ENCODE measurements around the gene IGF2BP1.

IGF2BP1 gene

DNA sequence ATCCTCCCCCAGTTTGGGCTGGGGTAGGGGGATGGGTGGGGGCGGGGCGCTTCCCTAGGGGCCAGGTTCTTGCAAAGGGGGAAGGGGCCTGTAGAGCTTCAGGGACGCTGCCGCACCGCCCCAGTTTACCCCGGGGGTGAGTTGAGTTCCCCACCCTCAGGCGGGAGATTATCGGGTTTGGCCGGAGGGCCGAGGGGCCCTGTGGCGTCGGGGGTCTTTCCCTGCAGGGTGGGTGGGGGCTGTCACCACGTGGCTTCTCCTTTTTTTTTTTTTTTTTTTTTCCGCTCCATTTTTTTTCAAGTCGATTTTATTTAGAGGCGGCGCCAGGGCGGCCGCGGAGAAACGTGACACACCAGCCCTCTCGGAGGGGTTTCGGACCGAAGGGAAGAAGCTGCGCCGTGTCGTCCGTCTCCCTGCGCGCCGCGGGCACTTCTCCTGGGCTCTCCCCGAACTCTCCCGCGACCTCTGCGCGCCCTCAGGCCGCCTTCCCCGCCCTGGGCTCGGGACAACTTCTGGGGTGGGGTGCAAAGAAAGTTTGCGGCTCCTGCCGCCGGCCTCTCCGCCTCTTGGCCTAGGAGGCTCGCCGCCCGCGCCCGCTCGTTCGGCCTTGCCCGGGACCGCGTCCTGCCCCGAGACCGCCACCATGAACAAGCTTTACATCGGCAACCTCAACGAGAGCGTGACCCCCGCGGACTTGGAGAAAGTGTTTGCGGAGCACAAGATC is at the start of gene IGF2BP1:
TSS of gene IGF2BP1 (plus strand) at position 283 of the 724 bp plus-strand sequence. CDS start at position 644, 361 bp downstream.
- DNase-seq = no peak

DNA sequence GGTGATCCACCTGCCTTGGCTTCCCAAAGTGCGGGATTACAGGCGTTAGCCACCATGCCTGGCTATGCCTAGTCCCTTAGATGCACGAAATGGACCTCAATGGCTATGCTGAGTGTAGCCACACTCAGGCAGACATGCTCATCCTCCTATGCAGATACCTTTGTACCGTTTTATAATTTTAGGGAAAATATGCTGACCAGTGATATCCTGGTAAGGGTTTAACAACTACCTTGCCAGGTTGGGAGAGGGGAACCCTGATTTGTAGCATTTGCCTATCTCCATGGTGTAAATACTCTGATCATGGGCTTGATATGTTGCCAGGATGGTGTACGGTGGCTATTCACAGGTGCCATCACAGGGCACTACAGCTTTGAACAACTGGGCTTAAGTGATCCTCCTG is 45.6 kb upstream of the IGF2BP1 start:
- no peak for DNase-seq

DNA sequence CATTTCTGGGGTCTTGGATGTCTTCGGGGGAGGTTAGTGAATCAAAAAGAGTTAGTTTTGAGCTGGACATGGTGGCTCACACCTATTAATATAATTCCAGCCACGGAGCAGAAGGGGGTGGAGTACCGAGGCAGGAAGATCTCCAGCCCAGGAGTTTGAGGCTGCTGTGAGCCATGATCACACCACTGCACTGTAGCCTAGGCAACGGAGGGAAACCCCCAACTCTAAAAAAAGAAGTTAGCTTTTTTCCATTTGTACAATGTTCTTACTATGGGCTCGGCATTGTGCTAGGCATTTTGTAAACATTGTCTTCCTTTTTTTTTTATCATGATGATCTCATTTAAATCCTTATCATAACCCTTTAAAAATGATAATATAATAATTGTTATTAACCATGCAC is 44.3 kb upstream of the IGF2BP1 start:
- DNase-seq = no peak

DNA sequence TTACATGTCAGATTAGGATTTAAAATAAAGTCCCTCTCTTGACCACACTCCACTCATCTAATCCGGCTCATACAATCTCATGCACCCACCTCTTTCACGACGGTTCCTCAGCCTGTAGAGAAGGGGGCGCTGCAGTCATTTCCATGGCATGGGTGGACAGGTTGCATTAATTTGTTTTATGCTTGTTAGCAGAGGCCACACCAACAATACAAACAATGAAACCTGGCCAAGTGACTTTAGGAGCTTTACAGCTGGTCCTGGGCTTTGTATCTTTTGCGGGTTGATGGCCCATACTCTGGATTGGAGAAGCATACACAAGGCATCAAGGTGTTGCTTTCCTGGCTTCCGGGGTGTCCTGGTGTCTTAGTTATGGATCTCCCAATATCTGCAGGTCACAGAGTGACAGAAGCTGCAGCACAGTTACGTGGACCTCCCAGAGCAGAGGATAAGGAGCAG is 42.9 kb upstream of the IGF2BP1 start:
- DNase-seq = no peak

DNA sequence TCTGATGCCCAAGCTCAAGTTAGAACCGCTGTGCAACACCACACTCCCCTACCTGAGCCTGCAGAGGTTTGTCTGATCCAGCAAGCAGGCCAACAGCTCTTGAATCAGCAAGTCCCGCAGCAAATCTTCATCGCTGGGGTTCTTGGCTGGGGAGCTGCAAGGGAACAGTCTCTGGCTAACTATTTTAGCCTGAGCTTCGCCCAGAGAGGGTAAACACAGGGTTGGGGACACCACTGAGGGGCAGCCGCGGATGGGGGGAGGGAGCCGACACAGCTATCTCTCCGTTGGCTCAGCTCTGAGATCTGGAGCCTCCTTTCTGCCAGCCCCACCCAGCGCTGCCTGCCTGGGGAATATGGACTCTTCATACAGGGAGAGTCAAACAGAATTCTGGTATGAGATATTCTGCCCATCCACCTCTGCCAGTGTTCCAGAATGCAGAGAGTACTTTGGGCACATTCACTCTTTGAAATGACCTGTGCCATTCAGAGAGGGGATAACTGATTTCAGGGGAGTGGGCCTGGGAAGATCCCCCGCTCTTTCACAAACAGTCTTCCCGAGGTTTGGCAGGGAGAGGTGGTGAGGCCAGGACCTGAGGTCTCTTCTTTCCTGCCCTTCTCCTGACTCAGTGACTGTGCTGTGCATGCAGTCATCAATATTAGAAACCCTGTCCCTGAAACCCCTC is 36.2 kb upstream of the IGF2BP1 start:
- DNase-seq = no peak

DNA sequence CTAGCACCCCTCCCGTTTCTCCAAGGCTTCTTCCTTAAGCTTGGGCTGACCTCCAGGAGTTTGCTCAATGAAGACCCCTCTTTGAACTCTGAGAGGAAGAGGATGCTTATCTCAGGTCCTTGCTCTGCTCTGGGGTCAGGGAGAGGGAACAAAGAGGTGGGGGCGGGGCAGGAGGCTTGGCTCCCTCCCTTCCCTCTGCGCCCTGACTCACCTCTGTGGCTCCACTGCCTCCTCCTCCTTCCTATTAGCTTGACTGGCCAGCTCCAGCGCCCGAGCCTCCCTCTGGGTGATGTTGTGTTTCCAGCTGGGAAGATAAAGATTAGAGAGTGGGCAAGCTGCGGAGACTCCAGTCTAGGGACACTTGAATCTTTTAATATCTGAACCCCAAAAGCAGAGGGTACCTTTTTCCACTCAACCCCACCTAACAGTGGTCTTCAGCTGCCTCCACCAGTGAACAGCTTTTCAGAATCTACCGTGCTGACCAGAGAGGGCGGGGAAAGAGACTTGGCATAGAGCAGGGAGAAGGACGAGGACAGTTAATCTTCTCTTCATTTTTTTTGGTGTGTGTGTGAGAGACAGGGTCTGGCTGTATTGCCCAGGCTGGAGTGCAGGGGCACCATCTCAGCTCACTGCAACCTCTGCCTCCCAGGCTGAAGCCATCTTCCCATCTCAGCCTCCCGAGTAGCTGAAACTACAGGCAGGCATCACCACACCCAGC is 35.5 kb upstream of the IGF2BP1 start:
- DNase-seq = no peak

DNA sequence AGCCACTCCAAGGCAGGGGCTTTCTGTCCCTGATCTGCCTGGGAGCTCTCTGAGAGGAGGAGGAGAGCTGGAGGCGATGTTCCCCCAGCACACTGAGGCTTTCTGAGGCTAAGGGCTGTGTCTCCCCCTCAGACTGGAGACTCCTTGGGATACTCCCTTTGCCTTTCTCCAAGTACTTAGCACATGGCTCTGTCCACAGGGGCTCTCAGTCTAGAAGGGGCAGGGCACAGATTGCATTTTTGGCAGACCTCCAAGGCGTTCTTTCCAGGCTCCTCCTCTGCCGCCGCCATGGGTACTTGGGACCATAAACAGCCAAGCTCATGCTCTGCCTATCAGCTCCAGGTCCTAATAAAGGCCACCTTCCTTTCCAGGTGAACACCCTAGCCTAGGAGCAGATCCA is 27.0 kb upstream of the IGF2BP1 start:
- DNase-seq = no peak

DNA sequence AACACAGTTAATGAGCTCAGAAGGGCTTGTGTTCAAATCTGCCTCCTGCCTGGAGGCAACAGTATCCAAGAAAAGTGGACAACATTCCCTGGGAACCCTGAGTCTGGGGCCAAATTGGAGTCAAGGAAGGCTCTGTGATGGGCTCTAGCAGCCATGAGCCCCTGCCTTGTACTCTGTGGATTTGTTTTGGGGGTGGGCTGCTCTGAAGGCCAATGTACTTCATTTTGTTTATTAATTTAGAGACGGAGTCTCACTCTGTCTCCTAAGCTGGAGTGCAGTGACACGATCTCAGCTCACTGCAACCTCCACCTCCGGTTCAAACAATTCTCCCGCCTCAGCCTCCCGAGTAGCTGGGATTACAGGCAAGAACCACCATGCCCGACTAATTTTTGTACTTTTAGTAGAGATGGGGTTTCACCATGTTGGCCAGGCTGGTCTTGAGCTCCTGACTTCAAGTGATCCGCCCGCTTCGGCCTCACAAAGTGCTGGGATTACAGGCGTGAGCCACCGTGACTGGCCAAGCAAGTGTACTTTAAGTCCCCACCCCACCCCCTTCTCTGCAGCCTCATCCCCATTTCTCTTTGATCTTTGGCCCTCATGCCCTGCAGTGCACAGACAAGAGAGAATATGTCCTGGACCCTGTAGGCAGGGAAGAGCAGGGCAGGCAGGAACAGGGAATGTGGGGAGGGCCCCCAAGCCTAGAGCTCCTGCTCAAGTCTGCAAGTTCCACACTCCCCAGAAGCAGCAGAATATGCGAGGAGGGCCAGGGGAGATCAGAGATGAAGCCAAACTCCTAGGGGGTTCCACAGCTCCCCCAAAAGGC is 26.1 kb upstream of the IGF2BP1 start:
- no peak for DNase-seq

DNA sequence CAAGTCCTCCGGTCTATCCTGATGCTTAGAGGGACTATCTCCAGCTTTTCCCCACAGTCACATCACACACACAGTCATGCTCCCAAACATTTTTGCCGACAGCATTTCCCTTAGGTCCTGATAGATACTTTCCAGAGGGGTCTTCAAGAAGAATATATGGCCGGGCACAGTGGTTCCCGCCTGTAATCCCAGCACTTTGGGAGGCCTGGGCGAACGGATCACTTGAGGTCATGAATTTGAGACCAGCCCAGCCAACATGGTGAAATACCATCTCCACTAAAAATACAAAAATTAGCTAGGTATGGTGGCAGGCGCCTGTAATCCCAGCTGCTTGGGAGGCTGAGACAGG is 24.5 kb upstream of the IGF2BP1 start:
- DNase-seq = no peak

DNA sequence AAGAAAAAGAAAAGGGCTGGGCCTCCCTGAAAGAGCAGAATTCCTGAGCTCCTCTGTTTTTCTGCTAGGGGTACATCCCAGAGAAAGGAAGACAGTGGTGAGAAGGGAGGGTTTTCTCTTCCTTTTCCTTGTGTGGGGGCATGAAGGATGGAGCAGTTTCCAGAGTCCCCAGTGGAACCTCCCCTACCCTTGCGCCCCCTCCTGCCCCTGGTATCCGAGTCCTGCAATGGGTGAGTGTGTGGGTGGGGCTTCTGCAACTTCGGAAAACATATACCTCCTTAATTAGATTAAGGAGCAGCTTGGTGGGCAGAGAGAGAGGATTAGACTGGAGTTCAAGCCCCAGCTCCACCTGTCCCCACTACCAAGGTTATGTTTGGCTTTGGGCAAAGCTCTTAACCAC is 23.4 kb upstream of the IGF2BP1 start:
- DNase-seq = no peak

DNA sequence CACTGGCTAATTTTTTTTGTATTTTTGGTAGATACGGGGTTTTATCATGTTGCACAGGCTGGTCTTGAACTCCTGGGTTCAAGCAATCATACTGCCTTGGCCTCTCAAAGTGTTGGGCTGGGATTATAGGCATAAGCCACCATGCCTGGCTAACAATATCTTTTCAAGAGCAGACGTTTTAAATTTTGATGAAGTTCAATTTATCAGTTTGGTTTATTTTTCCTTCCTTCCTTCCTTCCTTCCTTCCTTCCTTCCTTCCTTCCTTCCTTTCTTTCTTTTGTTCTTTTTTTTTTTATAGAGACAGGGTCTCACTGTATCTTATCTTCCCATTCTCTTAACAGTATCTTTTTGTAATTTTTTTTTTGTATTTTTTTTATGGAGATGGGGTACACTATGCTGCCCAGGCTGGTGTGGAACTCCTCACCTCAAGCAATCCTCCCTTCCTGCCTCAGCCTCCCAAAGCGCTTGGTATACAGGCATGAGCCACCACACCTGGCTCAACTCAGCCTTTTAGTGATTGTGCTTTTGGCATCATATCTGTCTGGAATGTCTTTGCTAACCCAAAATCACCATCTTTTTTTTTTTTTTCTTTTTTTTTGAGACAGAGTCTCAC is 15.2 kb upstream of the IGF2BP1 start:
- no peak for DNase-seq

DNA sequence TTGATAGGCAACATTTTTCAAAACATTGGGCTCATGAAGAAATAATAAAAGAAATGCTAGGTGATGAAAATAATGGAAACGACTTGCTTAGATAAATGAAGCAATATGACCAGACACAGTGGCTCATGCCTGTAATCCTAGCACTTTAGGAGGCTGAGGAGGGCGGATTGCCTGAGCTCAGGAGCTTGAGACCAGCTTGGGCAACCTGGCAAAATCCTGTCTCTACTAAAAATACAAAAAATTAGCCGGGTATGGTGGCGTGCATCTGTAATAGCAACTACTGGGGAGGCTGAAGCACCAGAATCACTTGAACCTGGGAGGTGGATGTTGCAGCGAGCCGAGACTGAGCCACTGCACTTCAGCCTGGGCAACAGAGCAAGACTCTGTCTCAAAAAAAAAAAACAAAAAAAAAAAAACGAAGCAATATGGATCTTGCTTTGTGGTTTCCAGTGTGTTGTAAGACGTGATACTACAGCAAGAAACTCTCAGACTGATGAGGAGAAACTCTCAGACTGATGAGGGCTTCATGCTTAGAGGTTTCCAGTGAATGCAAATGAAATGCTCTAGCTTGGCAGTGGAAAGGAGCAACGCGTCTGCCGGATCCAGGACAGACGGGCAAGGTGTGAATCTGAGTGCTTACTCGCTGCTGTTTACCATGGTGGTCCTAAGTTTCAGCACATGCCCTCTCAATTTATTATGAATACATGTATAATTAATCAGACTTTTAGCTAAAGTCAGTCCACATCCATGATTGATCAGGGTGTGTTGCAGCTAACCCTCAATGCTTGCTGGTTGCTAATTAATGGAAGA is 11.5 kb upstream of the IGF2BP1 start:
- no peak for DNase-seq

DNA sequence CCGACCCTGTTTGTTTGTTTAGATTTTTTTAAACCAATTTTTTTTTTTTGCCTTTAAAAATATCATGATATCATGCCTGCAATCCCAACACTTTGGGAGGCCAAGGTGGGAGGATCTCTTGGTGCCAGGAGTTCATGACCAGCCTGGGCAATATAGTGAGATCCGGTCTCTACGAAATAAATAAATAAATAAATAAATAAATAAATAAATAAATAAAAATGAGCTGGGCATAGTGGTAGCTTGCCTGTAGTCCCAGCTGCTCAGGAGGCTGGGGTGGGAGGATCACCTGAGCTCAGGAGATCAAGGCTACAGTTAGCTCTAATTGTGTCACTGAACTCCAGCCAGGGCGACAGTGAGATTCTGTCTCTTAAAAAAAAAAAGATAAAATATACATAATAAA is 8.1 kb upstream of the IGF2BP1 start:
- DNase-seq = no peak

DNA sequence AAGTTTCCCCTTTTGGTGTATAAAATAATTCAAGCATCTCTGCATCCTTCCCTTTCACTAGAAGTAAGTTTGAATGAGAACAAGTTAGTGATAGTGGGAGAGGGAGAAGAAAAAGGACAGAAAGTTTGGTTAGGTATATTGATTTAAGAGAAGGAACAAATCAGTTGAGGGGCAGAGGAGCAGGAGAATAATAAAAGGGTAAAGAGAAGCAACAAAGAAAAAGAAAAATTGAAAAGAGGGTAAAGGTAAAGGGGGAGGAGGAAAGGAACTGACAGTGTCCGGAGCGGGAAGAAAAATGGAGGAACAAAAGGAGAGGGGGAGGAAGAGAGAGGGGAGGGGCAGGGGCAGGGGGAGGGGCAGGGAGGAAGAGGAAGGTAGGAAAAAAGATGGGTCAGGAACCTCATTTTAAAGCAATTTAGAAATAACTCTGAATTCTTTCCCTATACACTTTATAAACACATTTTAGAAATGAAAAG is 6.3 kb upstream of the IGF2BP1 start:
- no peak for DNase-seq

DNA sequence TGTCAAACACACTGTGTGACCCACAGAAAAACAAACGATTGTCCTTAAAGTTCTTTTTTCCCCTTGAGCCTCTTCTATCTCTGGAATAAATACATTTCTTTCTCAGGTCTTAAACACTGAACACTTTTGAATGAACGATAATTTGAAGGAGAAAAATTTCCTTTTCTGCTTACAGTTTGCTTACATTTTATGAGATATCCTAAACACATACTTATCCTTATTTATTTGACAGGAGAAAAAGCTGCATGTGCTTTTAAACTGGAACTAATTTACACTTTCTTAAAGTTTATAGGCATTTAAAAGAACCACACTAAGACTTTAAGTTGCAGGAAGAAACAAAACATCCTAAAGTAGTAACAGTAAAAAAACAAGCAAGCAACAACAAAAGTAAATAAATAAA is 4.7 kb upstream of the IGF2BP1 start:
- DNase-seq = no peak

DNA sequence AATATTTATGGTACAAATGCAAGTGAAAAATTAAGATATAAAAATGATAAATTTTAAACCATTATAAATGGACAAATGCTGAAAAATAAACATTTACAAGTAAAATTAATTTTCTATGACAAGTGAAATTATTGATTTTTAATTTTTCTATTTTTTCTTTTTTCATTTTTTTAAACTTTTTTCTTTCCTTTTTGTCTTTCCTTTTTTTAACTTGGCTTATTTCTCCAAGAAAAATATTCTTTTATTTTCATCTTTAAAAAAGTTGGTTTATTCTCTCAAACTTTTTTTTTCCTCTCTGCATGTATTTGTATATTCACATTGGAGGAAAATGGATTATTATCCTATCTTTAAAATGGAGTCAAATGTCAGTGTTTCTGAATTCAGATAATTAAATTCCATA is 3.9 kb upstream of the IGF2BP1 start:
- no peak for DNase-seq

DNA sequence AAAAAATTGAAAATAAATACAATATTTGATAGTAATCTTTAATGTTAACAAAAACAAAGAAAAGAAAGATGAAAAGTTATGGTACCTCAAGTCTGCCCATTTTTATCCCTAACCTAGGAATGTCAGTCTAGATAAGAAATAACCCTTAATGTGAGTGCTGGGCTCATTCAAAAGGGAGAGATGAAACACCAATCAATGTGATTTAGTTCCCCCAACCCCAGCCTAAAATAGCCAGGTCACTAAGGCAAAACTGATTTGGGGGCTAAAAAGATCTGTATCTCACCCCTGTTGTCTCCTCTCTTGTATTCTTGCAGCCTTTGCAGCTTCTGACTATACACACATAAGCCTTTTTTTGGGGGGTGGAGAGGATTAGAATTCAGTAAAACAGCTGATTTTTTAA is 3.2 kb upstream of the IGF2BP1 start:
- no peak for DNase-seq

DNA sequence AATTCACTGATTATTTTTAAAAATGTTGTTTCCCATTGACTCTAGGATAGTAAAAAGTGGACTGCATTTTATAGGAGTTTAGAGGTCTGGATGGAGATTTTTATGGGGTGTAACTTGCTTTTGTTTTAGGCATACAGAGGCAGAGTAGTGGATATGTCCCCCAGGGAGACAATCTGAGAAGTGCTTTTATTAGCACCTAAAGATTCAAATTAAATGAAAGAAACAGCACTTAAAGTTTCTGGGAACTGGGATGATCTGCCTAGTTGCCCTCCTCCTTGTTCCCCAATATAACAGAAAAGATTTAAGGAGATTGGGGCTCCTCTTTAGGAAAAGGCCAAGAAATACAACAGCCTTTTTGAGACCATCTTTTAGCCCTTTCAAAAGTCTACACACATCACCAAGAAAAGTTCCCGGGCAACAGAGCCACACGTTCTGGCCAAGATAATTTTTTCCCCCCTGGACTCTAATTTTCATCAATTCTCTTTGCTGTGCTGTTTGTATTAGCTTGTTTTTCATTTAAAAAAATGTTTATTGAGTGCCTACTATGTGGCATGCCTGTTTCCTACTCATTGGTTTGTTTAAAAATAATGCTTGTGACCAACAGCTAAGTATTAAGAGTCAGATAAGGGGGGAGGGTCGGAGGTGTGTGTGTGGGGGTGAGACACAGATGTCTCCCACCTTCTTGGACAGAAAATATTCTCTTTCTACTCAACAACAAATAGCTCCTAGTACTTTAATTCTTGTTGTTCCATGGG is 2.5 kb upstream of the IGF2BP1 start:
- DNase-seq = no peak

DNA sequence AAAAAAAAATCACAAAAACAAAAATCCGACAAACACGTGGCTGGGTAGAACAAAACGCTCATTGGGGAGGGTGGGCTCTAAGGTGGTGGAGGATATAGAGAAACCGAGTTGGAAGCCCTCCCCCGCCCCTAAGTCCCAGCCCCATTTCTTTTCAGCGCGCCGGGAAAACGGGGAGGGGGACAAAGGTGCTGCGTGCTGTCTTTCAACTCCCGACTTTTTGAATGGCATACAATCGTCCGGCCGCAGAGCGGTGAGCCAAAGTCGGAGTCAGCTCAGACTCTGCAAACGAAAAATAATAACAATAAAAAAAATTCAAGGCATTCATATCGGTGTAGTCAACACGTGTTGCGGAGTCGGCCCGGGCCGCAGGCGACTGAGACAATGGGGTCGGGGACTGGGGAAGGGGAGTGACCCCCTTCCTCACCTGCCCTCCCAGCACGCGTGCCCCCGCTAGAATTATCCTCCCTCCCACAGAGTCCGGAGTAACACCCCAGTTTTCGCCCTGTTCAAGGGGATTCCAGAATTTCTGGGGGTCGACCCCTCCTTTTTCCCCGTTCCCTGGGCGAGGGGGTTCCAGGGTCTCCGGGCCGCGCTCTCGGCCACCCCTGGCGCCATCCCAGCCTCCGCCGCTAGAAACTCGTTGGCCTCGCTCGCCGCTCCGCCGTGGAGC is 1.7 kb upstream of the IGF2BP1 start:
- no peak for DNase-seq

DNA sequence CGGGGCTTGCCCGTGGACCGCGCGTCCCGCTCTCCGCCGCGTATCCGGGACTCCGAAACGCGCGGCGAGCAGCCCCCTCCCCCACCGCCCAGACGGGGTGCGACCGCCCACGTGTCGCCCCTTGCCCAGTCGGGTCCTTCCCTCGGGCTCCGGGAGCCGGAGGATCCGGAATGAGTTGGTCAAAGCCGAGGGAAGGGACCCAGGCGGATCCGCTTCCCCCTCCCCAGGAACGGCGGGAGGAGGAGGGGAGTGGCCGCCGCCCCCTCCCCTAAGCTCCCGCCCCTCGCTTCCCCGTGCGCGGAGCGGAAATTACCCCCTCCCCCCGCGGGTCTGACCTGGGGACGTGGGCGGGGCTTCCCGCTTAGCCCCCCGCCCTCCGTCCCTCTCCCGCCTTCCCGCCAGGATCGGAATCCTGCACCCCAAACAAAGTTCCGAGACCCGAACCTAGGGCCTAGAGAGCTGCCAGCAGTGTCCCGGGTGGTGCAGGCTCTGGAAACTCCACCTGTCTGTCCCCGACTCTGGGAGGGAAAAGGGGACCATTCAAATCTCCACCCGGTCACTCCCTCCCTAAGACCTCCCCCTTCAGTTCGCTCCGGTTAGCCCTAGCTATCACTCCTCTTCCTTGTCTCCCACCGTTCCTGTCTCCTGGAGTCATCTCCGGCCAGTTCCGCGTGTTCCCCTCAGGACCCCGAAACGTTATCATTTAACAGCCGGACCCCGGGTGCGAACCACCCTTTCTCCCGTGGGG is 1.0 kb upstream of the IGF2BP1 start:
- DNase-seq = no peak
